Measurements from ENCODE around the gene CACNA2D2.

The CACNA2D2 gene

GRCh38 chr3:50355829-50356552, 147.4 kb downstream of the CACNA2D2 start:
- H3K4me3 ChIP-seq (ENCODE audit: low read length): peak overlapping the region; percentile 81
- no peak for DNase-seq (ENCODE audit: low read depth)
- peak; percentile 21 for TF ChIP-seq CTCF (conservative IDR thresholded peaks at IDR 0.05; ENCODE audit: low read depth, low read length)

DNA sequence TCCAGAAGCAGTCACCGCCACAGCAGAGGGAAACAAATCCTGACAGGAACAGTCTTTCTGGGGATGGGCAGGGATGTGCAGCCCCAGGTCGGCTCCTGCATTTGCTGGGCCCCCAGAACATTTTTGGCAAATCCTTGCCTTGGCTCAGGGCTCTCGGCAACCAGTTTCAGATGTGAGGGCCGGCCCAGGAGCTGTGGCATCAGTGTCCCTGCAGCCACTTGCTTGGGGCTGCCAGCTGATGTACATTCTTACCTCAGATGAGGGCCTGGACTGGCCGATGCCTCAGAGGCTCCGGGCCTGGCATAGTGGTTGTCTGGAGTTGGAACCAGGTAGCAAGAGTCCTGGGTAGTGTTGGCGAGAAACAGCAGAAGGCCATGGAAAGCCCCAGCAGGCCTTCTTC, 148.6 kb downstream of the CACNA2D2 start:
- TF ChIP-seq CTCF (conservative IDR thresholded peaks at IDR 0.05; ENCODE audit: low read depth, low read length): no peak
- H3K4me3 ChIP-seq (ENCODE audit: low read length): no peak overlapping the region
- no peak for DNase-seq (ENCODE audit: low read depth)

- no peak for TF ChIP-seq CTCF (conservative IDR thresholded peaks at IDR 0.05; ENCODE audit: low read depth, low read length)
- DNase-seq (ENCODE audit: low read depth): no peak
- no peak overlapping the region for H3K4me3 ChIP-seq (ENCODE audit: low read length)
Observed at GRCh38 chr3:50354186-50354764, 149.2 kb downstream of the CACNA2D2 start.

DNA sequence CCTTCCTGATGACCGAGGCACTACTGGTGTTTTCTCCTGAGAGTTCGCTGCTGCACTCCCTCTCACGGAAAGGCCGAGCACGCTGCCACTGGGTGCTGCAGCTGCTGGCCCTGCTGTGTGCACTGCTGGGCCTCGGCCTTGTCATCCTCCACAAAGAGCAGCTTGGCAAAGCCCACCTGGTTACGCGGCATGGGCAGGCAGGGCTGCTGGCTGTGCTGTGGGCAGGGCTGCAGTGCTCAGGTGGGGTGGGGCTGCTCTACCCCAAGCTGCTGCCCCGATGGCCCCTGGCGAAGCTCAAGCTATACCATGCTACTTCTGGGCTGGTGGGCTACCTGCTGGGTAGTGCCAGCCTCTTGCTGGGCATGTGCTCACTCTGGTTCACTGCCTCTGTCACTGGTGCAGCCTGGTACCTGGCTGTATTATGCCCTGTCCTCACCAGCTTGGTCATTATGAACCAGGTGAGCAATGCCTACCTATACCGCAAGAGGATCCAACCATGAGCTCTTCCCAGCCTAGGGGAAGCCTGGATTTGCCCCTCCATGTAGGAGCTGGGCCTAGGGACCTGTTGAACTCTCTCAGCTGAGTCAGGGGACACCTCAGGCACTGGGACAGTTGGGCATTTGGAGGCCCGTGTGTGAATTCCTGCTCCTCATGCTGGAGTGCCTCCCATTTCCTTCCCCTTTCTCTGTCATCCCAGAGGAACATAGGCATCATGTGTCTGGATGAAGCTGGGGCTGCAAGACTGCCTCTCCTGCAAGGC, 150.0 kb downstream of the CACNA2D2 start:
- H3K4me3 ChIP-seq (ENCODE audit: low read length): no peak overlapping the region
- no peak for DNase-seq (ENCODE audit: low read depth)
- no peak for TF ChIP-seq CTCF (conservative IDR thresholded peaks at IDR 0.05; ENCODE audit: low read depth, low read length)

DNA sequence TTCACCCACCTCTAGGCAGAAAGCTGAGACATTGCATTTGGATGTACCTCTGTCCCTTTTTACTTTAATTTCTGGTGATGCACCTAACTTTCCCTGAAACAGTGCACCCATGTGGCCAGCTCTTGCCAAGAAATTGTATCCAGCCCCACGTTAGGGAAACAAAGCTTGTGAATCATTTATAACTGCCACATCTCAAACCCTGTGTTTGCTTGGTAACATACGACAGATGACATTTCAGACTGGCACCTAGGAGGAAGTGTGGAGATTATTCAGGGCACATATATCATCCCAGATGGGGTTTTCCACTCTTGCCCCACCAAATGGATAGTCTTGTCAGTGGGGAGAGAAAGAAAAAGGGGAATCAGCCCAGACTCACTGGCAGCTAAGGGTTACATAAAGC, 150.7 kb downstream of the CACNA2D2 start:
- DNase-seq (ENCODE audit: low read depth): no peak
- no peak overlapping the region for H3K4me3 ChIP-seq (ENCODE audit: low read length)
- TF ChIP-seq CTCF (conservative IDR thresholded peaks at IDR 0.05; ENCODE audit: low read depth, low read length): peak; percentile 45

- TF ChIP-seq CTCF (conservative IDR thresholded peaks at IDR 0.05; ENCODE audit: low read depth, low read length): no peak
- H3K4me3 ChIP-seq (ENCODE audit: low read length): peak overlapping the region; percentile 91
- DNase-seq (ENCODE audit: low read depth): no peak
Observed at GRCh38 chr3:50351323-50351697, 152.1 kb downstream of the CACNA2D2 start.

All from retinal pigment epithelial cell (primary cell).